ENCODE results near the gene GET4. TPM values are rescaled to one million over a fixed set of nuclear protein-coding genes. Genes with fewer than 3 reads are reported as not detected.

GET4 gene
- polyA plus RNA-seq, 1 of the 3 experiments (the other 2 are of a cell fraction), result 63.1 TPM

GRCh38 chr7:926061-927030 is 50.0 kb downstream of the GET4 start:
- H3K27me3 ChIP-seq (ENCODE audit: insufficient read depth), result no peaks in the 10 kb centered on the region
- no peak overlapping the region for H3K4me2 ChIP-seq
- no peaks in the 10 kb centered on the region for H4K20me1 ChIP-seq (ENCODE audit: insufficient read depth)
- H3K27ac ChIP-seq (ENCODE audit: low read depth in 2 of 2, low read length in 1 of 2), result no peak overlapping the region
- TF ChIP-seq GATA2 (CRISPR knock-in tag; IDR thresholded peaks at IDR 0.05), result no peak
- no peak for TF ChIP-seq EP300 (IDR thresholded peaks at IDR 0.05; ENCODE audit: borderline replicate concordance in 1 of 2, low read depth in 1 of 2, low read length in 1 of 2)
- no peak for TF ChIP-seq NFIC (IDR thresholded peaks at IDR 0.05; ENCODE audit: borderline replicate concordance)
- TF ChIP-seq JUND (IDR thresholded peaks at IDR 0.05), result no peak
- TF ChIP-seq SMC3 (IDR thresholded peaks at IDR 0.05; ENCODE audit: low read depth, low read length), result no peak
- no peak for TF ChIP-seq NRF1 (IDR thresholded peaks at IDR 0.05; ENCODE audit: low read depth, low read length)
- TF ChIP-seq, protein P1, sequence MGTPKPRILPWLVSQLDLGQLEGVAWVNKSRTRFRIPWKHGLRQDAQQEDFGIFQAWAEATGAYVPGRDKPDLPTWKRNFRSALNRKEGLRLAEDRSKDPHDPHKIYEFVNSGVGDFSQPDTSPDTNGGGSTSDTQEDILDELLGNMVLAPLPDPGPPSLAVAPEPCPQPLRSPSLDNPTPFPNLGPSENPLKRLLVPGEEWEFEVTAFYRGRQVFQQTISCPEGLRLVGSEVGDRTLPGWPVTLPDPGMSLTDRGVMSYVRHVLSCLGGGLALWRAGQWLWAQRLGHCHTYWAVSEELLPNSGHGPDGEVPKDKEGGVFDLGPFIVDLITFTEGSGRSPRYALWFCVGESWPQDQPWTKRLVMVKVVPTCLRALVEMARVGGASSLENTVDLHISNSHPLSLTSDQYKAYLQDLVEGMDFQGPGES (IDR thresholded peaks at IDR 0.05; ENCODE audit: low read depth, low read length), result no peak
- no peak for TF ChIP-seq ZBTB33 (IDR thresholded peaks at IDR 0.05; ENCODE audit: borderline replicate concordance, low read depth)
- no peak for TF ChIP-seq EZH2phosphoT487 (IDR thresholded peaks at IDR 0.05; ENCODE audit: borderline replicate concordance, low read depth)
- no peak for TF ChIP-seq MAX (IDR thresholded peaks at IDR 0.05; ENCODE audit: low read depth)
- H3K36me3 ChIP-seq (replicated peaks in 1 of 2; ENCODE audit: control insufficient read depth in 1 of 2, insufficient read depth in 2 of 2, low read length in 1 of 2), result no peaks in the 10 kb centered on the region
- no peaks in the 10 kb centered on the region for H3K9me3 ChIP-seq
- DNase-seq, result no peak
- H3K9ac ChIP-seq, result no peak overlapping the region
- ChIA-PET POLR2A (no interaction called here), CTCF (interaction anchor here (1.1 to 1.4 kb wide), 3 partner anchors 18 to 160 kb away, joined by 3 to 6 read pairs (median 4); no protein-coding TSS in a partner anchor)
- H3K4me3 ChIP-seq (ENCODE audit: low read depth in 2 of 2, low read length in 1 of 2), result no peak overlapping the region
- H3F3A ChIP-seq (replicated peaks; ENCODE audit: insufficient read depth), result peaks cover 3% of the 10 kb centered on the region
- no peak overlapping the region for H2AFZ ChIP-seq (ENCODE audit: low read depth)
- H3K9me2 ChIP-seq, result no peaks in the 10 kb centered on the region
- H3K4me1 ChIP-seq (ENCODE audit: control insufficient read depth in 1 of 2, insufficient read depth in 2 of 2, low read depth in 1 of 2, low read length in 1 of 2), result peaks cover 0 to 5% of the 10 kb centered on the region in 2 experiments; a peak in 1 of 4 replicates
- H3K79me2 ChIP-seq (ENCODE audit: insufficient read depth), result no peaks in the 10 kb centered on the region
- 82% methylated on average over 26 of the region's 47 CpGs for WGBS (ENCODE audit: low lambda C conversion rate)

DNA sequence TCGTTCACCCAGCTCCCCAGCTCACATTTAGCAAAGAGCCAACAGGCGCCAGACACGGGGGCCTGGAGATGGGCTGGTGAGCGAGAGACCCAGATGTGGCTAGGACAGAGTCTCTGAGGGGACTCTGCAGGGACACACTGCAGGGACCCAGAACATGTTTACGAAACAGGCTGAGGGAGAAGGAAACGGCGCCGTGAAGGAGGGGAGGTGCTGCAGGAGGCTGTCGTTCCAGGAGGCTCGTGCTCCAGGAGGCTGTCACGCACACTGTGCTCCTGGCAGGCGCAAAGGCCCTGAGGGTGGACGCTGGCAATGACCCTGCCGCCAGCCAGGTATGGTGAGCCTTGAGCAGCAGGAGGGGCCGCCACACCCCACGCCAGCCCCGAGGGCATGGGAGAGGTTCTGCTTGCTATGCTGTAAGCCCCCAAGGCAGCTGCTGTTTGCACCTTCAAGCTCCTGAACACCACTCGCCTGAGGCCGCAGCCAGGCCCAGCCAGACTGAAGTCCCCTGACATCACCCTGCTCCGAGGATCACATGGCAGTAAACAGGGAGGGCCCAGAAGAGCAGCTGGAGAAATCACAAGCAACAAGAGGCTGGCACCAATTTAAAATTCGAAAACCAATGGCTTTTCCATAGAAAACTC is 50.8 kb downstream of the GET4 start:
- Histone ChIP-seq H3K27ac (ENCODE audit: low read depth in 2 of 2, low read length in 1 of 2) (no peak overlapping the region), H3K4me2 (no peak overlapping the region), H3K27me3 (ENCODE audit: insufficient read depth) (no peaks in the 10 kb centered on the region), H4K20me1 (ENCODE audit: insufficient read depth) (no peaks in the 10 kb centered on the region), H3K9me2 (no peaks in the 10 kb centered on the region), H2AFZ (ENCODE audit: low read depth) (no peak overlapping the region), H3K9ac (no peak overlapping the region), H3K9me3 (no peaks in the 10 kb centered on the region), H3K79me2 (ENCODE audit: insufficient read depth) (no peaks in the 10 kb centered on the region), H3F3A (replicated peaks; ENCODE audit: insufficient read depth) (peaks cover 3% of the 10 kb centered on the region), H3K36me3 (replicated peaks in 1 of 2; ENCODE audit: control insufficient read depth in 1 of 2, insufficient read depth in 2 of 2, low read length in 1 of 2) (no peaks in the 10 kb centered on the region), H3K4me3 (ENCODE audit: low read depth in 2 of 2, low read length in 1 of 2) (no peak overlapping the region), H3K4me1 (ENCODE audit: control insufficient read depth in 1 of 2, insufficient read depth in 2 of 2, low read depth in 1 of 2, low read length in 1 of 2) (peaks cover 0 to 5% of the 10 kb centered on the region in 2 experiments; a peak in 1 of 4 replicates)
- ChIA-PET POLR2A (no interaction called here), CTCF (interaction anchor here (0.6 to 1.1 kb wide), 3 partner anchors 10 to 159 kb away, joined by 3 to 4 read pairs (median 3); no protein-coding TSS in a partner anchor)
- WGBS (ENCODE audit: low lambda C conversion rate), result 77% methylated on average over 20 of the region's 21 CpGs
- TF ChIP-seq ZBTB33 (IDR thresholded peaks at IDR 0.05; ENCODE audit: borderline replicate concordance, low read depth), result no peak
- no peak for TF ChIP-seq CHD2 (IDR thresholded peaks at IDR 0.05; ENCODE audit: low read length, partially characterized antibody)
- TF ChIP-seq YY1 (IDR thresholded peaks at IDR 0.05; ENCODE audit: low read depth), result no peak
- TF ChIP-seq GATA2 (CRISPR knock-in tag; IDR thresholded peaks at IDR 0.05), result no peak
- no peak for TF ChIP-seq TCF12 (IDR thresholded peaks at IDR 0.05)
- no peak for TF ChIP-seq NRF1 (IDR thresholded peaks at IDR 0.05; ENCODE audit: low read depth, low read length)
- no peak for TF ChIP-seq SMC3 (IDR thresholded peaks at IDR 0.05; ENCODE audit: low read depth, low read length)
- no peak for TF ChIP-seq SIN3A (IDR thresholded peaks at IDR 0.05; ENCODE audit: borderline replicate concordance, low read depth, low read length)
- TF ChIP-seq RCOR1 (IDR thresholded peaks at IDR 0.05; ENCODE audit: low read length), result no peak
- no peak for TF ChIP-seq POLR2AphosphoS5 (IDR thresholded peaks at IDR 0.05; ENCODE audit: low read depth, low read length)
- no peak for TF ChIP-seq RAD21 (IDR thresholded peaks at IDR 0.05; ENCODE audit: low read length)
- no peak for TF ChIP-seq EP300 (IDR thresholded peaks at IDR 0.05; ENCODE audit: borderline replicate concordance in 1 of 2, low read depth in 1 of 2, low read length in 1 of 2)
- DNase-seq, result no peak
